Hematopoietic multipotent progenitor cell treated with erythropoietin and hydrocortisone succinate and interleukin-3 and kit ligand, for 8 days (in vitro differentiated cells): ENCODE results near the gene RBBP7.

ENCODE experiments used
- DNase-seq: peaks from one replicate; pipeline ENCODE4 v3.0.0-alpha.2; 2015

RBBP7 gene

DNA sequence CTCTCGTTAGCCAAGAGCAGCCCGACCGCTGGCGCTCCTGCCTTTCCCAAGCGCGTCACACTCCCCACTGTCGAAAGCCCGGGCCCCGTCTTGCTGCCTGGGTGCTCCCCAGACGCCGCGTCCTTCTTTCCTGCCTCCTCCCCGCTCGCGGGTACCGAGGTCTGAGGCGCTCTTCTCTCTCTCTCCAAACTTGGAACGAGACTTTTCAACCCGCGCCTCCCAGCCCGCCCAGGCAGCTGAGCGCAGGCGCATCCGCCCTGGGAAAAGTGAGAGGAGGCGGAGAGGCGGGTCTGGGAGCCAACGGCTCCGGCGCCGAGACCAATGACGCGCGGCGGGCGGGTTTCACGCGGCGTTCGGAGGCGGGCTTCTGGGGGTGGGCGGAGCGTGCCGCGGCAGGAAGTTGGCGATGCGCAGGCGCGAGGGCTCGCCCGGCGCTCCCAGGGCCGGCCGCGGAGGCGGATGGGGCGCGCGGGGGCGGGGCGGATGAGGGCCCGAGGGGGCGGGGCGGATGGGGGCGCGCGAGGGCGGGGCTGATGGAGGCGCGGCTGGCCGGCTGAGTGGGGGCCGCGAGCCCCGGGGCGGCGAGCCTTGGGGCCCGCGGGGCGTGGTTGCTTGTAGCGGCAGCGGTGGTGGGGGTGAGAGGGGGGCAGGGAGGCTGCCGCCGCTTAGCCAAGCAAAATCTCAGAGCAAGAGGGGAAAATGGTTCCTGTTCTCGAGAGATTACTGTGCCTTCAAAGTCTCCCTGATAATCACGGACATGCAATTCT, at the start of gene RBBP7:
Gene RBBP7, minus strand, starts transcription at position 268 of the 767 bp plus-strand sequence. CDS start 309 bp downstream, outside the sequence.
- peak; percentile 90 for DNase-seq

- DNase-seq: no peak
Measured at GRCh38 chrX:16918979-16919378, 48.8 kb upstream of the RBBP7 start.

- no peak for DNase-seq
Measured at GRCh38 chrX:16917120-16917519, 47.0 kb upstream of the RBBP7 start.

GRCh38 chrX:16916561-16916960, 46.4 kb upstream of the RBBP7 start:
- no peak for DNase-seq

DNA sequence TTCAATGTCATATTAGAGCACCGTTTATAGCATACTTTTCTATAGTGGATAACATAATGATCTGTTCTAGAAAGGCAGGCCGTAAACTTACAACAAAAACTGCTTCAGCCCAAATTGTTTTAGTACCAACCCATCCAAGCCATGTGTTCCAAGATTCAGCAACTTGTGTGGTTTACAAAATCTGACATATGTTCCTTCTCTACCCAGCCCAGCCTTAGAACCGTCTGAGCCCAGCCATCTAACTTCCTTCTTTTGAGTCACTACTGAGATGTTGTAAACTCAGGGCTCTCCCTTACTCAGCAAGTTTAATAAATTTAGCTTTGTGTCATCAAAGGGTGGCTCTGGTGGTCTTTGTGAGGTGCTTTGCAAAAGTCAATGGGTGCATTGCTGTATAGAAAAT, 43.9 kb upstream of the RBBP7 start:
- no peak for DNase-seq

DNA sequence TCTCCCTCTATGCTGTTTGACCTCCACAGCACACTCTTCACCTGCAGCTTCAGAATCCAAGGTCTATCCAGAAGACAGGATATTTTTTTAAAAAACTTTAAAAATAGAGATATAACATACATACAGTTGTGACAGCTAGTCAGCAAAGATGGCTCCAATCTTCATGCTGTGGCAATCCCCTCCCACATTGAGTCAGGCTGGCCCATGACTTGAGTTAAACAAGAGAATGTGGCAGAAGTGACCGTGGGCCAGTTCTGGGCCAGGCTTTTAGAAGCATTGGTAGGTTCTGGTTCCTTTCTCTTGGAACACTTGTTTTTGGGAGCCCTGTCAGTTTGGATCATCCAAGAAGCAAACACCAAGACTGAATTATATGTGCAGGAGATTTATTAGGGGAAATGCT, 40.2 kb upstream of the RBBP7 start:
- no peak for DNase-seq

DNA sequence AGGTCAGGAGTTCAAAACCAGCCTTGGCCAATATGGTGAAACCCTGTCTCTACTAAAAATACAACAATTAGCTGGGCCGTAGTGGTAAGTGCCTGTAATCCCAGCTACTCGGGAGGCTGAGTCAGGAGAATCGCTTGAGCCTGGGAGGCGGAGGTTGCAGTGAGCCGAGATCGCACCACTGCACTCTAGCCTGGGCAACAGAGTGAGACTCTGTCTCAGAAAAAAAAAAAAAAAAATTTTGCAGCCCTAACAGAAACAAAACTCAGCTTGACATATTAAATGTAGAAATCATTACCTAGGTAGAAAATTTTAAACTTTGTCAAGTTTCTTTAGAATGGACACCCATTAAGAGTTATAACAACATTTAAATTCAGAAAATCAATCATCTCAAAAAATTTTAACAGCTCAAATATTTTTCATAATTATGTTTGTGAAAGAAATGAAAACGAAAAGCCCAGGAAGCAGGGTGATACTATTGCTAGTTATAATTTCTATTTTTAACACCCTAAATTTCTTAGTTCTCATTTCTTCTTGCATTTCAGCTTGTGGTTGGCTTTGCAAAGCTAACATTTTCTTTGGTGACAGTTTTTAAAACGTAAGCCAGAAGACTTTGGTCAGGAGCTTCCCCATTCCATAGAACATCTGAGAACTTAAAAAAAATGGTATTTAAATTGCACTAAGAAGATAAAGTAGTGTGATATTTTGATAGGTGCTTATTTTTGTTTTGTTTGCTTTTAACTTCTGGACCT, 33.3 kb upstream of the RBBP7 start:
- no peak for DNase-seq

GRCh38 chrX:16897445-16897844, 27.3 kb upstream of the RBBP7 start:
- DNase-seq: no peak

GRCh38 chrX:16892504-16893362, 22.6 kb upstream of the RBBP7 start:
- peak; percentile 88 for DNase-seq

- no peak for DNase-seq
Measured at GRCh38 chrX:16885628-16886027, 15.5 kb upstream of the RBBP7 start.

DNA sequence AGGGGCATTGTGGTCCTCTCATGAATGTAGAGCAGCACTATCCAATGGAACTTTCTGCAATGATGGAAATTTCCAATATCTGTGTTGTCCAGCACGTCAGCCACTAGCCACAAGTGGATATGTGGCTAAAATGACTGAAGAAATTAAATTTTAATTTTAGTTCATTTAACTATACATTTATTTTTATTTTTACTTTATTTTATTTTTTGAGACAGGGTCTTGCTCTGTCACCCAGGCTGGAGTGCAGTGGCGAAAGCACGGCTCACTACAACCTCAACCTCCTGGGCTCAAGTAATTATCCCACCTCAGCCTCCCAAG, 13.3 kb upstream of the RBBP7 start:
- DNase-seq: no peak

GRCh38 chrX:16882702-16883486, 12.7 kb upstream of the RBBP7 start:
- peak; percentile 80 for DNase-seq

DNA sequence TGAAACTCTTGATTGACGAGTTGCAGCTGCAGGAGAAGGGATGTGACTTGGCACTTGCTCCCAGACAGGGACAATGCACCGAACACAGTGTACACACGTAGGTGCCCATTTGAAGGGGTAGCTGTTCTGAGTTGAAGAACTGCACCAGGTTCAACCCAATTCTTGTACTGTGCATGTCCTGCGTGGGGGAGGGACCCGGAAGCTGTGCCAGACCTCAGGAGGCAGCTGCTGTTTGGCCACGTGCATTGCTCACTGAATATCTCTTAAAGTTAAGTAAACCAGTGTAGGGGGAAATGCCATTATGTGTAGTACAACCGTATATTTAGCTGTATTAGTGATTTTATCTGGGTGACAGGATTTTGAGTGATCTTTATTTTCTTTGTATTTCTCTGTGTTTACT, 12.0 kb upstream of the RBBP7 start:
- peak; percentile 62 for DNase-seq

DNA sequence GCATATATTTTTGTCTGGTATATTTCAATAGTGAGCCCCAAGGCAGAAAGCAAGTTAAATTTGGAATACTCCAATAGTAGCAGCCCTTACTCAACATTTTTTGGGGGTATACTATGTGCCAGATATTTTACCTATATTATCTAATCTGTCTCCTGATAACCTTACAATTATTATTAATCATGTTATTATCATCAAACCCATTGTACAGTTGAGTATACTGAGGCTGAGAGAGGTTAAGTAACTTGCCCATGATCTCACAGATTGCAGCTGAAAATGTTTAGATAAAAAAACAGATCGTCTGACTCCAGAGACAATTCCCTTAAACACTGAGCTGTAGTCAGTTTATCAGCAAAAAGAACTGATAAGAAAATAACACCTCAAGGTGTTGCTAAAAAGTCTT, 6.5 kb upstream of the RBBP7 start:
- no peak for DNase-seq

DNA sequence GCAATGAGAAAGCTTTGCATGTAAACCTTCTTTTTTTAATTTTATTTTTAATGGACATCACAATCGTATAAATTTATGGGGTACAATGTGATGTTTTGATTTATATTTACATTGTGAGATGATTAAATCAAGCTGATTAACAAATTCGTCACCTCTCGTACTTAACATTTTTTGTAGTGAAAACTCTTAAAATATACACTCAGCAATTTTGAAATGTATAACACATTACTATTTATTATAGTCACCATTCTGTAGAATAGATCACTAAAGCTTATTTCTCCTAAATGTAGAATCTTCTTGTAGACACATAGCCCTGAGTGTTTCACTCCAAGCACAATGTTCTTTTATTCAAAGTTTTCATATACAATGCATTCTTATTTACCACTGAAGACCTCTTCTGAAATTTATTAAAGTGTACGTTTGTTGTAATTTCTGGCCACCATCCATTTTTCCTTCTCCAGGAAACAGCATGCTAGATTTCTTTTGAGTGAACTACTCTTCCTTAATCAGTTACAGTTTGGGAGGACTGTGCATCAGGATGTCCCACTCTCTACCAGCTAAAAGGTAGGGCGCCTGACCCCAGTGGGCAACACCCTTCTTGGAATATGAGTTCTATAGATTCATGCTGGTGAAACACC, 4.4 kb upstream of the RBBP7 start:
- no peak for DNase-seq

- DNase-seq: no peak
Measured at GRCh38 chrX:16873106-16873505, 2.9 kb upstream of the RBBP7 start.

GRCh38 chrX:16870862-16871815, 977 bp upstream of the RBBP7 start:
- peak; percentile 20 for DNase-seq

GRCh38 chrX:16869393-16870094, 618 bp downstream of the RBBP7 start:
- peak; percentile 40 for DNase-seq

GRCh38 chrX:16868920-16869319, 1.2 kb downstream of the RBBP7 start:
- no peak for DNase-seq

DNA sequence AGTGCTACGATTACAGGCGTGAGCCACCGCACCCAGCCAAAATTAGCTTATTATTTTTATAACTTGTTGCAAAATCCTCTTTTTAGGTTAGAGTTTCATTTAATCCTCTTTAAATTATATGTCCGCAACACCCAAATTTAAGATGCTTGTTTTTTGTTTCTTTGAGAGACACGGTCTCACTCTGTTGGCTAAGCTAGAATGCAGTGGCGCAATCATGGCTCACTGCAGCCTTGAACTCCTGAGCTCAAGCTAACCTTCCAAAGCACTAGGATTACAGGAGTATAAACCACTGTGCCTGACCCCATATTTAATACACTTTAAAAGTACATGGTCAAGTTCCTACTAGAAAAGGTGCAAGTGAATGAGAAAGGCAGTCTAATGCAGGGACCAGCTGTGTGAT, 2.2 kb downstream of the RBBP7 start:
- DNase-seq: no peak
